Stimulated activated CD8-positive, alpha-beta memory T cell treated with anti-CD3 and anti-CD28 coated beads, Interleukin-15, amount 100 ng/mL, for 1 hour (primary cell): ENCODE results near the gene AUTS2.

ENCODE experiments used
- DNase-seq: peaks from one replicate; pipeline ENCODE4 v3.0.0-alpha.2; 2020; ENCODE audit warnings: low read depth

AUTS2 gene

DNA sequence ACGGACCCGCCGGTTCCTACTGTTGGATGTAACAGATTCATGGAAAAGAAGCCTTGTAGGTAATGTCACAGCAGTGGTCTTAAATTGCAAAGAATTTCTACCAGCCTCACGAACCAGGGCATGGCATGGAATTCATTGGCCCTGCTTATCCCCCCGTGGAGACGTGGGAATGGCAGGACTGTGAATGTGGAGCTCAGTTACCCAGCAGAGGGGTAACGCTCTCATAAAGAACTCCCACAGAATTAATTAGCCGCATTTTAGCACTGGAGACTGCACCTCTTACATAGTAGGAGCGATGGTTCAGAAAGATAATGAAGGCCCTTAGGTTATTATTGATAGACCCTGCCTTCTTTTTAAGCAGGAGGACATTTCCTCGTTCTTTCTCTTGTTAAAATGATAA lies 715.4 kb downstream of the AUTS2 start:
- DNase-seq = no peak

DNA sequence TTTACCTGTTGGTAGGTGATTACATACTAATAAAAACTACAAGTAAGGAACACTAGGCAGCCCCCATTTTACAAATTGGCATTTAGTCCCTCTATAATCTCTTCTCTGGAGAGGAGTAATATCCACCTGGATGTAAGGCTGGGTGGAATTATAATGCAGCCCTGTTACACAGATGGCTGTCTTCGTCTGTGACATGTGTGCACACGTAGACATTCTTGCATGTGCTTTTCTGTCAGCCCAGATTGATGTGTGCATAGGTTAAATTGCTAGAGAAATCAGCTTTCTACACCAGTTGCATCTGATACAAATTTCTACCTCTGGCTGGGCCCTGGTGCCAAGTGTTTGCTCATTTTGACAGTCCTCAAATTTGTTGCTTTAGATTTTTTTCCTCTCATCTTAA lies 715.9 kb downstream of the AUTS2 start:
- DNase-seq = no peak

- DNase-seq = no peak
Observed at GRCh38 chr7:70316745-70317144, 718.5 kb downstream of the AUTS2 start.

DNA sequence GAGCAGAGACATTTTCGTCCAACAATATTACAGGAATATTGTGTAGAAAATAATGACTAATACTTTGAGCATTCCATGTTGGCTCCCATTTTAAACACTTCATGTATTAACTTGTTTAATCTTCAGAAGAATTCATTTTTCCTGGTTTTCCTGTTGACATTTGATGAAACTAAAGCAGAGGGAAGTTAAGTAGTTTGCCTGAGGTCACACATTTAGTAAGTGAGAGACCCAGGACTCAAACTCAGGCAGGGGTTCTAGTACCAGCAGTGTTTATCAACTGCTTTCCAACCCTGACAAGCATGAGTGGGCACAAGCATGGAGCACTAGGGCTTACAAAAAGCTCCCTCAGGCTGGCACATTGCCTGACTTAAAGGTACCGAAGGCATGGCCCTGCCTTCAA lies 719.1 kb downstream of the AUTS2 start:
- DNase-seq = no peak

- DNase-seq = no peak
Observed at GRCh38 chr7:70318511-70318910, 720.2 kb downstream of the AUTS2 start.

DNA sequence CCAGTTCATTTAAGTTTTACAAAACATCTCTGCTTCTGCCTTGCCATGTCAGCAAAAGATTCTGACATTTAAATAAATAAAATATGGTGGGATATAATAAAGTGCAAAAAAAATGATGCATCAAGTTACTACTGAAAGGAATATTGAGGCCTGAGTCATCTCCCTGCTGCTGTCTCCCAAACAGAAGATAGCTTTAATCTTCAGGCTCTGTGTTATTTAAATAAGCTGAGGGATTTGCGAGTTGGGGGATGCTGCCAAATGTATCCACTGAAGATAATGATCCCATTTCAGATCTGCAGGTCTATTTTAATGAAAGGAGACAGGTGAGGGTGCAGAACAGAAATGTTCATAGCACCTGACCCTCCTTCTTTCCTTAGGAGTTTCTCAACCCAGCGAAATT lies 720.8 kb downstream of the AUTS2 start:
- no peak for DNase-seq

GRCh38 chr7:70321016-70321590 lies 722.8 kb downstream of the AUTS2 start:
- no peak for DNase-seq

- no peak for DNase-seq
Observed at GRCh38 chr7:70322856-70323255, 724.6 kb downstream of the AUTS2 start.

DNA sequence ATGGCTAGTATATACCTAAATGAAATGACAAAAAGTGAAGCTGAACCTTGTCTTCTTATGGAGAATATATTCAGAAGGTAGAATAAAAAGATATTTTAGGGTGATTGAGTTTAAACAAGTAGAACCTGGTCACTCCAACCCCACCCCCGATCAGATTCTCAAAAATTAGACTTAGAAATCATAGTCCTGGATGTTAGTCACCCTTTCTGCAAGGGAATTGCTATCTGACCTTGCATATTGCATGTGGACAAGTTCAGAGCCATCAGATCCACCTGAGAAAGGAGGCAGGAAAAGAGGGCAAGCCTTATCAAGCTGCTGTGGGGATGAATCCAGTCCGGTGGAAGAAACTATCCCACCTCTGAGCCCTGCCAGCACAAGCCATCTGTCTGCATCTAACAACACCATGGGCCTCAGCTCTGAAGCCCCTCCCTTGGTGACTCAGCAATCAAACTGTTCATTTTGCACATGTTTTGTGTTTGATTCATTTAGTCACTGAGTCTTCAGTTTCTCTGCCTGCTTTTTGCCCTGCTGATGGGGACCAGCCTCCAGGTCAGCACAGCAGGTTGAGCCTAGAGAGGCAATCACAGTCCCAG lies 727.3 kb downstream of the AUTS2 start:
- no peak for DNase-seq

DNA sequence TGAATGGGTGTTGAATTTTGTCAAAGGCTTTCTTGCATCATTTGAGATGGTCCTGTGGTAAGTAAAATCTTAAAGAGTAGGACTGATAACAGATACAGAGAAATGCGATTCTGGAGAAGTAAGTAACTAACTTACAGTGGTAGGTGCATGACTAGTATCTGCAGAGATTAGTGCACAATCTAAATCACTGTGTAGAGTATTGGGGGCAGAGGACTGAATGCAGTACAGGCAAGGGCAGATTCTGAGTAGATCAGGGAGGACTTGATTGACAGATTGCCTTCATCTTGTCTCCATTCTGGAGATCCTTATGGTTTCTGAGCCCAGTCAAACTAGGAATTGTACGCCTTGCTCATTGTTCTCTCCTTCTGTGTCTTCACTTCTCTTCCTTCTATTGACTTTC lies 736.0 kb downstream of the AUTS2 start:
- no peak for DNase-seq

GRCh38 chr7:70334871-70335270 lies 736.6 kb downstream of the AUTS2 start:
- DNase-seq = no peak

DNA sequence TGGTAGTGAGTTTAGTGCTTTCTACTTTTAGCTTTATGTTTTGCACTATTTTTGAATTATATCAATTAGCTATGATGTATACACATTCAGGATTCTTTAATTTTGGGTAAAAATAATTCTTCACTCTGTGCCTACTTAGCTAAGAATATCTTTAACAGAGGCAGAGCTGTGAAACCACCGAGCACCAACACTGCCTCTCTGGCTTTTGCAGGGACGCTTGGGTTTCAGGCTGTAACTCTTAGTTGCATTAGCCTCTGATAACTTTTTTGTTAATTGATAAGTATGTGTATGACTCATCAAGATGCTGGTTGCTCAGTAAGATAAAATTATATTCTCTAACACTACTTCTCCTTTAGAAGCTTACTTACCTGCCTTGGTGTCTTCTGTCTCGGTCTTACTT lies 738.3 kb downstream of the AUTS2 start:
- DNase-seq = no peak

- DNase-seq = no peak
Observed at GRCh38 chr7:70338015-70338414, 739.7 kb downstream of the AUTS2 start.

DNA sequence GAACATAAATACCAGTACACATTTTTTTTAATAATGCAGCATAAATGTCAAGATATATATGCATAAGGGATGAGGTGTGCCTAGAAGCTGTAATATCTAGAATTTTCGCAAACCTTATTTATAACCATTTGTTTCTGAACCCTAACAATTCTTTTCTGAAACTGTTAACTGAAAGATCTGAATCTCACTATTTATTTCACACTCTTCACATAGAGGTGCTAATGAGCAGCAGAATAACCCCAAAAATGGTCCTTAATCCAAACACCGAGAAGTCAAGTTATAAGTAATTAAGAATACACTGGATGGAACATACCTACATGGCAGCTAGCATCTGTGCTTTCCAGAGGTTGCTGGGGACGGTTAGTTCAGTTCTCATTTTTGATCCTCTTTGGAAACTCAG lies 742.0 kb downstream of the AUTS2 start:
- no peak for DNase-seq

DNA sequence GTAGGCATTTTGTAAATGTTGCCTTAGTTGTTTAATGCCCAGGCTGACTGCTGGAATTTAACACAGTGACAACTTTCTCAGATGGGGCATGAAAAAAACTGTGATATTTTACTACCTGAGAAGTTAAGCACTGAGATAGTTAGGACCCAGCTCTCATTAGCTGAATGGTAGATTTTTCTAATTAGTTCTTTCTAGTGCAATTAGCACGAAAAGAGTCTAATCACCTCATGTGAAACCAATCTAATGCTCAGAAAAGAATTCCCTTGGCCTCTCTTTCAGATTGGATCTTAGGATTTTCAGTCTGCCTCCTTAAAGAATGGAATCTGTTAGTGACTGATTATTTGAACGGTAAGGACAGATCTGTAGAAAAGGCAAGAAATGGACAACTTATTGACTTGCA lies 743.2 kb downstream of the AUTS2 start:
- no peak for DNase-seq

DNA sequence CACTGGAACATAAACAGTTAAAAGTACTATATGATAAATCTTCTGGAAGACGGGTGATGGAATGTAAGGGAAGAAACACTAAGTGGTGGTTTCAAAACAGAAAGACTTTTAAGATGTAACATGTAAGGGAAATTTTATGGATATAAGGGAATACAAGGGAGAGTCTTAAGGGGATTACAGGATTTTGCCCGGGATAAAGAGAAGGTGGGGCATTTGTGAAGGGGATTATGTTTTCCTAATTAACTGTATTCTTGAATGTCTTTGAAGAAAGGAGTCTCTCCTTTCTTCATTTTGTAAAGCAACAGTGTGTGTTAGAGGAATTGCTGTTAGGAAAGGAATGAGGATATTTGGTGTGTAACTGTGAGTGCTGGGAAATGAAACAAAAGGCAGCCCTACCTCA lies 745.2 kb downstream of the AUTS2 start:
- no peak for DNase-seq

DNA sequence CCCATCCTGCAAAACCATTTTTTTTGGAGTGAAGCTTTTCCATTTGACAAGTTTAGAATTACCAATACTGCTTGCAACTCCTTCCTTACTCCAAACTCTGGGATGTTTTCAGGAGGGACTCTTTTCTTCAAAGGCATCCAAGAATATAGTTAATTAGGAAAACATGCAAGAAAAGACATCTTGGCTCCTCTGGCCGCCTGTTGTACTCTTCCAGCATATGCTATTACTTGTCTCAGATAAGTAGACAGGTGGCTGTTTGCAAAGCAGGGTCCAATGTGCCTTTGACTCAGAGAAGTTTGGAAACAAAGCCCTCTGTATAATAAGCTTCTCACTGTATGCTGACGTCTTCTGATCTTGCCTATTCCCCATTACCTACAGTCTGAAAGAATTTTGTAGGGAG lies 746.5 kb downstream of the AUTS2 start:
- DNase-seq = no peak

DNA sequence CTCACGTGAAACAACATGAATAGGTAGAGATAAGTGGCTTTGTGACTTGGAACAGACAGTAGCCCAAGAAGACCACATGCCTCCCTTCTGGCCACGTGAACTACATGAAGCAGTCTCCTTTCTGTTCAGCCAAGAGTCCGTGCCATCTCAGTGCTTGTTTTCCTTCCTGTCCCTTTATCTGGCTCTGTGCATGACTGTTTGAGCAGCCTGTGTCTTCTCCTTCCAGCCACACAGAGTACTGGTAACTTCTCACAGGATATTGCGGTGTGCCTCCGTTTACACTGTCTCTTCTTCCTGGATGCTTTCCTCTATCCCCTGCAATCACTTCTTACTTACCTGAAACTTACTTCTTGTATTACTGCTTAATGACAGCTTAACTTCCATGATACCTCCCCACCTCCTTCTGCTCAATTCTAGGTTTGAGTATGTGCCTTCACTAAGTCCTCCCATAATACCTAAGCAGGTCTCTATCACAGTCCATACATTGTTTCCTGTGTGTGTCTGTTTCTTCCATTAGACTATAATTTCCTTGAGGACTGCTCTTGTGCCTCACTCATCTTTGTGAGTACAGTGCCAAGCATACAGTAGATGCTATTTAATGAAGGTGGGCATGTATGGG lies 748.7 kb downstream of the AUTS2 start:
- DNase-seq = no peak

DNA sequence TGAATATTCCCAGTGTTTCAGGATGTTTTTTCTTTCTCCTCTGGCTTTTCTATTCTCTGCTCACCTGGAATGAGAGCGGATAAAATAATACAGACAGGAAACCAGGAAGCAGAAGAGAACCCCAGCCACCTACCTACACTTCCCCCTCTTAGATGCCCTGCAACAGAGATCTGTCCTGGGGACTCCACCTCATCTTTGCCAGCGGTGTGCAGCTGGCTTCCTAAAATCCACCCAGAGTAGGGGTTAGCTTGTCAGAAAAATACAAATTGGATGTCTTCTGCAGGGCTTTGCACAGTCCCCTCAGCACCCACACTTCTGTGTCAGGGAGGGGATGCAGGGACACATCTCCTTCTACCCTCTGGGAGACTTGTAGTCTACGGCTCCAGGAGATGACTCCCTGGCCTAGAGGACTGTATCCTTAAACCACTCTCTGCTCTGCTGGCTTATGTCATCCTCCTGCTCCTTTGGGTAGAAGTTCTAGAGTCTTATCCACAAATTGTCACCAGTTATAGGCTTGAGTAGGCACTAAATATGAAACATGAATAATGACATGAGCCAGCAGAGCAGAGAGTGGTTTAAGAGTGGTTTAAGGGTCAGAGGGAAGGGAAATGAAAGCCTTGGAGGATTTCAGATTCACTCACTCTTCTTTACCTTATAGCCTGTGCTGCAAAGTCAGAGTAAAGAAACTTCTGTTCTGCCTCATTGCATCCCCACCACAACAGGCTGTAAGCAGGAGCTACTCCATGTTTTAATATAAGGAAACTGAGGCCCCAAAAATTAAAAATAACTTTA lies 749.4 kb downstream of the AUTS2 start:
- DNase-seq = no peak

- DNase-seq = no peak
Observed at GRCh38 chr7:70349031-70349430, 750.8 kb downstream of the AUTS2 start.

GRCh38 chr7:70349819-70350218 lies 751.5 kb downstream of the AUTS2 start:
- DNase-seq = no peak

DNA sequence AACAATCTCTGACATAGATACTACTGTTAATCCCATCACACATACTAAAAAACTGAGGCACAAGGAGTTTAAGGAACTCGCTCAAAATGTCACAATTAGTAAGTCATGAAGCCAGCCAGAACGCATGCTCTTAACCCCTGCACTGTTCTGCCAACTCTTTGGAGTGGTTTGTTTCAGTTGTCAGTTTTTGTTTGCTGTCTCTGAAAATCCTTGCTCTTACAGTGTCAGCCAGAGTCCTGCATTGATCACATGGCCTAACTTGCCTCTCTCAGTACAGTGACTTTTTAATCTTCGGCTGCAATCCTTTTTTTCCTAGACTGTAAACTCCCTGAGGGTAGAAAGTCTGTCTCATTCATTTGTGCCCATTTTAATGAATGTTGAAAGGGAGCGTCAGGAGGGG lies 753.8 kb downstream of the AUTS2 start:
- DNase-seq = no peak

GRCh38 chr7:70352906-70353305 lies 754.6 kb downstream of the AUTS2 start:
- DNase-seq = no peak
